ENCODE measurements around the gene ATP2A1.

Gene ATP2A1

DNA sequence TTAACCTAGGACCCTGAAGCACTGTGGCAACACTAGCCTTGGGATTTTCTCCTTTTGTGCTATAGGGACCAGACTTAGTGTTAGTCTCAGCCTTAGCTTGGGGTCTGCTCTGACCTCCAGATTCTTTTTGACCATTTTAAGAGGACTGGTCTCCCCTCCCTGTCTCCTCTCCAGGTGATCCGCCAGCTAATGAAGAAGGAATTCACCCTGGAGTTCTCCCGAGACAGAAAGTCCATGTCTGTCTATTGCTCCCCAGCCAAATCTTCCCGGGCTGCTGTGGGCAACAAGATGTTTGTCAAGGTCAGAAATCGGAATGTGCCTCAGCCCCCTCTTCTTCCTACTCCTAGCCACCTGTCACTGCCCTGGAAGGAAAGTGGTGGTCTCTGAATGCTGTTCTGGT, 19.5 kb downstream of the ATP2A1 start:
- TF ChIP-seq, protein P1, sequence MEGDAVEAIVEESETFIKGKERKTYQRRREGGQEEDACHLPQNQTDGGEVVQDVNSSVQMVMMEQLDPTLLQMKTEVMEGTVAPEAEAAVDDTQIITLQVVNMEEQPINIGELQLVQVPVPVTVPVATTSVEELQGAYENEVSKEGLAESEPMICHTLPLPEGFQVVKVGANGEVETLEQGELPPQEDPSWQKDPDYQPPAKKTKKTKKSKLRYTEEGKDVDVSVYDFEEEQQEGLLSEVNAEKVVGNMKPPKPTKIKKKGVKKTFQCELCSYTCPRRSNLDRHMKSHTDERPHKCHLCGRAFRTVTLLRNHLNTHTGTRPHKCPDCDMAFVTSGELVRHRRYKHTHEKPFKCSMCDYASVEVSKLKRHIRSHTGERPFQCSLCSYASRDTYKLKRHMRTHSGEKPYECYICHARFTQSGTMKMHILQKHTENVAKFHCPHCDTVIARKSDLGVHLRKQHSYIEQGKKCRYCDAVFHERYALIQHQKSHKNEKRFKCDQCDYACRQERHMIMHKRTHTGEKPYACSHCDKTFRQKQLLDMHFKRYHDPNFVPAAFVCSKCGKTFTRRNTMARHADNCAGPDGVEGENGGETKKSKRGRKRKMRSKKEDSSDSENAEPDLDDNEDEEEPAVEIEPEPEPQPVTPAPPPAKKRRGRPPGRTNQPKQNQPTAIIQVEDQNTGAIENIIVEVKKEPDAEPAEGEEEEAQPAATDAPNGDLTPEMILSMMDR (IDR thresholded peaks at IDR 0.05; ENCODE audit: low read depth, low read length) = no peak

DNA sequence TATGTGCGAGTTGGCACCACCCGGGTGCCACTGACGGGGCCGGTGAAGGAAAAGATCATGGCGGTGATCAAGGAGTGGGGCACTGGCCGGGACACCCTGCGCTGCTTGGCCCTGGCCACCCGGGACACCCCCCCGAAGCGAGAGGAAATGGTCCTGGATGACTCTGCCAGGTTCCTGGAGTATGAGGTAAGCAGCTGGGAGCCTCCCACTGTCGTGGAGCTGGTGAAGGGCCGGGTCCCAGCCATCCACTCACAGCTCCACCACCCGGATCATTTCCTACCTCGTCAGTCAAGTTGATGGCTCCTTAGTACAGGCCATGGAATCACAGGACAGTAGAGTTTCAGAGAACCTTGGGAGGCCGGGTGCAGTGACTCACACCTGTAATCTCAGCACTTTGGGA, 20.0 kb downstream of the ATP2A1 start:
- TF ChIP-seq, protein P1 (IDR thresholded peaks at IDR 0.05; ENCODE audit: low read depth, low read length) = no peak
- no peak overlapping the region for H3K4me3 ChIP-seq (ENCODE audit: low read depth, low read length)

More for the DNA sequence above, 19.5 kb downstream of the ATP2A1 start:
- no peak overlapping the region for H3K4me3 ChIP-seq (ENCODE audit: low read depth, low read length)

DNA sequence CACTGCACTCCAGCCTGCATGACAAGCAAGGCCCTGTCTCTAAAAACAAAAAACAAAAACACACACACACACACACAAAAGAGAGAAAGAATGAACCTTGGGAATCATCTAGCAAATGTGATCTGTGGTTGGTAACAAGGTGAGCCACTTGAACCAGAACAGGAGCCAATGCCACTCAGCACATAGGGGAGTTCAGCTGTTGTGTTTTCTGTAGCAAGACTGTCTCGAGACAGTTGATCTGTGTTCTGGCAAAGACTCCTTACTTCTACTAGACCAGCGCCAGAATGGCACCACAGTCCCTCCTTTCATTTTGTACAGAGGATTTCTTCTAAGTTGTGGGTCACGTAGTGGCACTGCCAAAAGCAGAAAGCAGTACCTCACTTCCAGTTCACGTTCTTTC, 20.7 kb downstream of the ATP2A1 start:
- TF ChIP-seq, protein P1 (IDR thresholded peaks at IDR 0.05; ENCODE audit: low read depth, low read length) = no peak
- no peak overlapping the region for H3K4me3 ChIP-seq (ENCODE audit: low read depth, low read length)

DNA sequence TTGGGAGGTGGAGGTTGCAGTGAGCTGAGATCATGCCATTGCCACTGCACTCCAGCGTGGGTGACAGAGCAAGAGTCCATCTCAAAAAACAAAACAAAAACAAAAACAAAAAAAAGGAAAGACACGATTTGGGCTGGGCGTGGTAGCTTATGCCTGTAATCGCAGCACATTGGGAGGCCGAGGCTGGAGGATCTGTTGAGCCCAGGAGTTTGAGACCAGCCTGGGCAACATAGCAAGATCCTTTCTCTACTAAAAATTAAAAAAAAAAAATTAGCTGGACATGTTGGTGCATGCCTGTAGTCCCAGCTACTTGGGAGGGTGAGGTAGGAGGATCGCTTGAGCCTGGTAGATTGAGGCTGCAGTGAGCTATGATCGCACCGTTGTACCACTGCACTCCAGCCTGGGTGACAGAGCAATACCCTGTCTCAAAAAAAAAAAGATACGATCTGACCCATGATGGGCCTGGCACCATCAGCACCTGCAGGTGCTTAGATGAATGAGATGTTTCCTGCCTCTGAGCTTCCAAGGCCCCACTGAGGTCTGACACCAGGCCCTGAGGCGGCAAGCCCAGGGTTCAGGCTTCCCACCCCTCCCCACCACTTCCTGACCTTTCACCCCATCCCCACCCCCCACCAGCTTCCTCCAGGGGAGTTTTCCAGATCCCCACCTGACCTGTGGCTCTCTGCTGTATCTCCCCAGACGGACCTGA, 21.7 kb downstream of the ATP2A1 start:
- TF ChIP-seq, protein P1 (IDR thresholded peaks at IDR 0.05; ENCODE audit: low read depth, low read length) = no peak
- no peak overlapping the region for H3K4me3 ChIP-seq (ENCODE audit: low read depth, low read length)

DNA sequence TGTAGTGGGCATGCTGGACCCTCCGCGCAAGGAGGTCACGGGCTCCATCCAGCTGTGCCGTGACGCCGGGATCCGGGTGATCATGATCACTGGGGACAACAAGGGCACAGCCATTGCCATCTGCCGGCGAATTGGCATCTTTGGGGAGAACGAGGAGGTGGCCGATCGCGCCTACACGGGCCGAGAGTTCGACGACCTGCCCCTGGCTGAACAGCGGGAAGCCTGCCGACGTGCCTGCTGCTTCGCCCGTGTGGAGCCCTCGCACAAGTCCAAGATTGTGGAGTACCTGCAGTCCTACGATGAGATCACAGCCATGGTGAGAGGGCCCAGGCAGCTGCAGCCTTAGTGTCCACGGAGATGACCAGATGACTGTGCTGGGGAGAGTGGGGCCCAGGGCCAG, 22.3 kb downstream of the ATP2A1 start:
- H3K4me3 ChIP-seq (ENCODE audit: low read depth, low read length) = no peak overlapping the region
- TF ChIP-seq, protein P1 (IDR thresholded peaks at IDR 0.05; ENCODE audit: low read depth, low read length) = no peak

DNA sequence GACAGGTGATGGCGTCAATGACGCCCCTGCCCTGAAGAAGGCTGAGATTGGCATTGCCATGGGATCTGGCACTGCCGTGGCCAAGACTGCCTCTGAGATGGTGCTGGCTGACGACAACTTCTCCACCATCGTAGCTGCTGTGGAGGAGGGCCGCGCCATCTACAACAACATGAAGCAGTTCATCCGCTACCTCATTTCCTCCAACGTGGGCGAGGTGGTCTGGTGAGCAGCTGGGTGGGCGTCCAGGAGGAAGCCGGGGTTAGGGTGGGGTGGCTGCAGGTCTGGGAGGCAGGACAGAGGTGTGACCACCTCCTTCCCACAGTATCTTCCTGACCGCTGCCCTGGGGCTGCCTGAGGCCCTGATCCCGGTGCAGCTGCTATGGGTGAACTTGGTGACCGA, 23.6 kb downstream of the ATP2A1 start:
- TF ChIP-seq, protein P1 (IDR thresholded peaks at IDR 0.05; ENCODE audit: low read depth, low read length) = no peak
- no peak overlapping the region for H3K4me3 ChIP-seq (ENCODE audit: low read depth, low read length)

DNA sequence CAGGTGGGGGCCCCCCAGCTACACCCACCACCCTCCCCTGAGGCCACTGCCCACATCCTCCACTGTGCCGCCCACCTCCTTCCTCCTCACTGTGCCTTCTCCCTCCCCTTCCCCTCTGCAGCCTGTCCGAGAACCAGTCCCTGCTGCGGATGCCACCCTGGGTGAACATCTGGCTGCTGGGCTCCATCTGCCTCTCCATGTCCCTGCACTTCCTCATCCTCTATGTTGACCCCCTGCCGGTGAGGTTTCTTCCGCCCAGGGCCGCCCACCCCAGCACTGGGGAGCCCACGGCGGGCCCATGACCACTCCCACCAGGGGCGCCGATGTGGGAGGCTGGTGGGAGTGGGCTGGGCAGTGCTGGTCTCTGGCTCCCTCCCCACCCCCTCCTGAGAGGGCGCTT, 24.6 kb downstream of the ATP2A1 start:
- no peak overlapping the region for H3K4me3 ChIP-seq (ENCODE audit: low read depth, low read length)
- TF ChIP-seq, protein P1 (IDR thresholded peaks at IDR 0.05; ENCODE audit: low read depth, low read length) = no peak
